Measurements from ENCODE around the gene PPP1R1C. TPM values are rescaled to one million over a fixed set of nuclear protein-coding genes. Genes with fewer than 3 reads are reported as not detected.

The PPP1R1C gene
- total RNA-seq, 2 experiments from 2014 or later = not detected

DNA sequence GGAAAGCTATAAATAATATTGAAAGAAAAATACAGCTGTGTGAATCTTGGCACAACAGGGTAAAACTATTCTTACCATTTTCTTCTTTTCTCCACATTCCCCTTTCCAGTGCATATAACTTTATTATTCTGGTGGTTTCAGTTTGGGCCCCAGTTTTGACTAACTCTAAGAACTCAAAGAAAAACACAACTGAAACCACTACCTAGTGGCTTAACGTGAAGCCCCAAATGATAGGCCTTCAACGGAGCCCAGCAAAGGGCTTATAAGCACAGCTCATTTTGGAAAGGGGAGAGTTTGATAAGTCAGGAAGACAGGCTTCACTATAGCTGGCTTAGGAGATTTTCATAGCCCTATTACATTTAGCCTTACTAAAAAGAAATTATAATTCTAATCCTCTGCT is 62.4 kb downstream of the PPP1R1C start:
- Mint-ChIP-seq H3K4me1 (no peaks in the 10 kb centered on the region), H3K36me3 (ENCODE audit: low read depth) (no peaks in the 10 kb centered on the region), H3K27ac (no peak overlapping the region), H3K27me3 (no peaks in the 10 kb centered on the region), H3K4me3 (no peak overlapping the region), H3K9me3 (no peaks in the 10 kb centered on the region)
- CTCF ChIA-PET = no interaction called here
- DNase-seq = no peak
- POLR2A ChIA-PET = no interaction called here

DNA sequence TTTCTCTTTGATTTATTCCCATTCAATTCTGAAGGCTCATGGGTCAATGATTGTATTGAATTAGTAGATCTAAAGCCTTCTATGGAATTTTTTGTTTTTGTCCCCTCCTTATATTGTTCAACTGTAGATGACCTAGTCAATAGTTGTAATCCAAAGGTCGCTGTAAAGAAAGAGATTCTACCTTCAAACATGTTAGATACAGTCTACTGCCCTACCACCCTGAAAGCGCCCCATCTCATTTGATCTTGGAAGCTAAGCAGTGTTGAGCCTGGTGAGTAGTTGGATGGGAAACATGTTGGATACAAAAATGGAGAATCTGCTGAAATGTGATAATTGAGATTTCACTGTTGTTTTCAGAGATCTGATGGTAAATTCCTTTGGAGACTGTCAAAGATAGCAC is 63.0 kb downstream of the PPP1R1C start:
- ChIA-PET CTCF (no interaction called here), POLR2A (no interaction called here)
- Mint-ChIP-seq H3K27me3 (peaks cover 2% of the 10 kb centered on the region), H3K4me1 (no peaks in the 10 kb centered on the region), H3K27ac (no peak overlapping the region), H3K4me3 (no peak overlapping the region), H3K9me3 (no peaks in the 10 kb centered on the region), H3K36me3 (ENCODE audit: low read depth) (no peaks in the 10 kb centered on the region)
- DNase-seq = no peak

DNA sequence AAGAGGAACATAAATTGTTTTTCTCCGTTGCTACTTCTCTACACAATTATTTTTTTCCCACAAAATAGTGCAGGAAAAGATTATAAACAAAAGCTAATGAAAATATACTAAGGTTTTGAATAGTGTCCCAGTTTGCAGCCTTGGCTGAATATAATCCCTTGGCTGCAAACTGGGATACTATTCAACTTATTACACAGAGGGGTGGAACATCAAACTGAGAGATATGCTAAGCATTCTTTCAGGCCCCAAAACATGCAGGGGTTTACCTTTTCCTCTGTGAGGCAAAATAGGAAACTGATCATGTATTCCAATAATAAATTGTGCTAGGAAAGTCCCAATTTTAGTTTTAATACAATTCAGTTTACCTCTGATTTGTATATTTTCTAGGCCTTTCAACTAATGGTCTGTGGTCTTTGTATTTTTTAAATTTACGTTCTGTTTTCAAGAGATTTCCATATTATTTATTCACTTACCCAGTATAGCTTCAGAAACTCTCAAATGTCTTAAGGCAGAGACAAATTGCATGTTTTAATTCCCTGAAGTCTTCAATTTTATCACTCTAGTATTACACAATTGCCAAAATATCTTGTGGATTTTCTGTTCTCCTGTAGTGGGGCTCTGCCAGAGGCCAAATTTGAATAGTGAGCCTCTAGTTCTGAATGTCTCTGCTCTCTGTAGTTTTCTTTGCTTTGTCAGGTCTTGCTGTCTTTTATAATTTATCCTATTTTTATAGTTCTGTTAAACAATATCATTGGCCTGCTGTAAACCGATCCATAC is 63.9 kb downstream of the PPP1R1C start:
- Mint-ChIP-seq H3K36me3 (ENCODE audit: low read depth) (no peaks in the 10 kb centered on the region), H3K4me1 (no peaks in the 10 kb centered on the region), H3K9me3 (no peaks in the 10 kb centered on the region), H3K27me3 (peaks cover 2% of the 10 kb centered on the region), H3K27ac (no peak overlapping the region), H3K4me3 (no peak overlapping the region)
- CTCF ChIA-PET = interaction anchor here (0.7 kb wide), 1 partner anchor 160 kb away, joined by 3 read pairs; no protein-coding TSS in a partner anchor
- POLR2A ChIA-PET = no interaction called here
- no peak for DNase-seq

DNA sequence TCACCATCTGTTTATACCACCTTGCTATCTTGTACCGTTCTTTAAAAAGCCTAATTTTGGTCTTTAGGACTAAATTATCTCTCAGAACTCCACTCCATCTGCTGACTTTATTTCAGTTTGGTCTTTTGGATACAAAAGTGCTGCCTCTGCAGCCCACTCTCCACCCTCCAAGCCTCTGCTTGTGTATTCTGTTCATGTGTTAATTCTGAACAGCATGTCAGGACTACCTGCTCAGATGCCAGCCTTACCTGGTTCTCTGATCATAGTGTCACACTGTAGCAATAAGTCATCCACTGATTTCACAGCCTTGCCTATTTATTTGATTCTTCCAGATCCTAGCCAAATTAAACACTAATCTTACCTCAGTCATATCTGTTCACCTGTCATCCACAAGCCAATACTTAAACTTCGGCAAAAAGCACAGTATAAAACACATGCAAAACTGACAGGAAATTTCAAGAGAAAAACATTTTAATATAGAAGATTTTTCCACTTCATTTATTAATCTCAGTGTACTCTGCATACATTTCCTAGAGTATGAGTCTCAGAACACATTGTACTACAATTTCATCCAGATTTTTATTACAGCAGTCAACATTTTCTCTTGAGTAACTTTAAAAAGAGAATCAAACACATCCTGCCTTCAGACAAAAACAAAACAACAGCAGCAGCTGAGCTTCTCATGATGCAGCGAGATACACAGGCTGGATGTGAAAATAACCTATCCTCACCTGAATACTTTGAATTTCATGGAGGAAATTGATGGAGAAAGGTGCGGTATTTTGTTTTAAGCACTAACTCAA is 64.9 kb downstream of the PPP1R1C start:
- Mint-ChIP-seq H3K4me1 (no peaks in the 10 kb centered on the region), H3K27me3 (peaks cover 2% of the 10 kb centered on the region), H3K27ac (no peak overlapping the region), H3K4me3 (no peak overlapping the region), H3K9me3 (no peaks in the 10 kb centered on the region), H3K36me3 (ENCODE audit: low read depth) (no peaks in the 10 kb centered on the region)
- ChIA-PET CTCF (no interaction called here), POLR2A (no interaction called here)
- DNase-seq = no peak

DNA sequence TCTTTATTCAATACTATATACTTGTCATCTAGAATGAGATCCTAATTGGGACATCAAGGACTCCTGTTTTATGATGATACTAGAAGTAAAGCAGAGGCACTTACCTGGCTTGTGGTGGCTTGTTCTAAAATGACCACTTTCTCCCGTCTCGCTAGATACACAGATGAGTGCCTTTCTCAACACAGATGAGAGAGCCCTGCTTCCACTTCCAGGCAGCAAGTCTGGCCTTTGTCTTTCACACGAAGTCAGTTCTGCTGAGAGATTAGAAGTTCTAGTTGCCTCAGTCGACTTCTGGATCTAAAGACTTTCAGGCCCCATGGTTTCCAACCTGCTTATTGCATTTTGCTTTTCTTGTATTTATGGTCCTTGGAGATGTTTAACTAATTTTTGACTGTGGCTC is 70.3 kb downstream of the PPP1R1C start:
- H3K27ac Mint-ChIP-seq = no peak overlapping the region
- H3K9me3 Mint-ChIP-seq = no peaks in the 10 kb centered on the region
- CTCF ChIA-PET = no interaction called here
- no peaks in the 10 kb centered on the region for H3K36me3 Mint-ChIP-seq (ENCODE audit: low read depth)
- no peak for DNase-seq
- peaks cover 18% of the 10 kb centered on the region for H3K27me3 Mint-ChIP-seq
- no peaks in the 10 kb centered on the region for H3K4me1 Mint-ChIP-seq
- POLR2A ChIA-PET = no interaction called here
- no peak overlapping the region for H3K4me3 Mint-ChIP-seq

DNA sequence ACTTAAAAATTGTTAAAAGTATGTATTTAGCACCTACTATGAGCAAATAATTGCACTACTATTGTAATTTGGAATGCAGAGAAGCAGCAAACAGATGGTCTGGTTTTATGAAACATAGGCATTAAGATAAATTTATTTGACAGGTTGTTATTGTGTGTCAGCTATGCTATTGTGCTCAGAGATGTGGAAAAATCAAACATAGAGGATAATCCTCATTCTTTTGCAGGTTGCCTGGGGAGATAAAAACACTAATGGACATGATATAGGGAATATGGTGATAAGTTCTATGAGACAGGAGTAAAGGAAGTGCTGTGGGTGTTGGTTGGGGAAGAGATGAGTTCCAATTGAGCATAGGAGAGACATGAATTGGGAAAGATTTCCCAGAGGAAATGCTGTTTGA is 71.3 kb downstream of the PPP1R1C start:
- Mint-ChIP-seq H3K4me1 (no peaks in the 10 kb centered on the region), H3K27me3 (peaks cover 18% of the 10 kb centered on the region), H3K9me3 (no peaks in the 10 kb centered on the region), H3K27ac (no peak overlapping the region), H3K4me3 (no peak overlapping the region), H3K36me3 (ENCODE audit: low read depth) (no peaks in the 10 kb centered on the region)
- DNase-seq = no peak
- ChIA-PET CTCF (no interaction called here), POLR2A (no interaction called here)

DNA sequence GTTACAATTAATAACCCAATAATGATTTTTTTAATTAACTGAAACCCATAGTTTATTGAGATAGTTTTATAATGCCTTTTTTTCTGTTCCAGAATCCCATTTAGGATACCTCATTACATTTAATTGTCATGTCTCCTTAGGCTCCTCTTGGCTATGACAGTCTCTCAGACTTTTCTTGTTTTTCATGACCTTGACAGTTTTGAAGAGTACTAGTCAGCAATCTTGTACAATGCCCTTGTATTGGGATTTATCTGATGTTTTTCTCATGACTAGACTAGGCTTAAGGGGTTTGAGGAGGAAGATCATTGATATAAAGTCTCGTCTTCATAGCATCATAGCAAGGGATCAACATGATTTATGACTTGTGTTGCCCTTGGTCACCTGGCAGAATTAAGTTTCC is 72.4 kb downstream of the PPP1R1C start:
- no peak for DNase-seq
- ChIA-PET CTCF (no interaction called here), POLR2A (no interaction called here)
- H3K27me3 Mint-ChIP-seq = peaks cover 18% of the 10 kb centered on the region
- no peaks in the 10 kb centered on the region for H3K4me1 Mint-ChIP-seq
- H3K27ac Mint-ChIP-seq = no peak overlapping the region
- H3K9me3 Mint-ChIP-seq = no peaks in the 10 kb centered on the region
- H3K36me3 Mint-ChIP-seq (ENCODE audit: low read depth) = no peaks in the 10 kb centered on the region
- H3K4me3 Mint-ChIP-seq = no peak overlapping the region

DNA sequence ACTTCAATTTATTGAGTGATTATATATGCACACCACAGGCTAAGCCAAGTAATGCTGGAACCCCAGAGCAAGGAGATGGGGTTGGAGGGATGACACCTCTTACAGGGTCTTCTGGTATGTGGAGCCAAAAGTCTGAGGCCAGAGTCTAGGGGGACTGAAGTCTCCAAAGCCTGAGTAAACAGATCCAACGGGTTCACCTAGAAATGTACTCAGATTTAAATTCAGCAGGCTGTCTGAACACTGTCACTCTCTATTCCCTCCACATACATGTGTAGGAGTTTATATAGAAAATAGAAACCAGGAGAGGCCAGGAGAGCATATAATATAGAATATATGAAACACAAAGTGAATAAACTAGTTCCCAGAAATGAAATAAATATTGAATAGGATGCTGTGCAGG is 76.1 kb downstream of the PPP1R1C start:
- no peak overlapping the region for H3K4me3 Mint-ChIP-seq
- no peak for DNase-seq
- no peak overlapping the region for H3K27ac Mint-ChIP-seq
- H3K9me3 Mint-ChIP-seq = no peaks in the 10 kb centered on the region
- POLR2A ChIA-PET = no interaction called here
- peaks cover 15% of the 10 kb centered on the region for H3K27me3 Mint-ChIP-seq
- H3K36me3 Mint-ChIP-seq (ENCODE audit: low read depth) = no peaks in the 10 kb centered on the region
- no peaks in the 10 kb centered on the region for H3K4me1 Mint-ChIP-seq
- CTCF ChIA-PET = no interaction called here

DNA sequence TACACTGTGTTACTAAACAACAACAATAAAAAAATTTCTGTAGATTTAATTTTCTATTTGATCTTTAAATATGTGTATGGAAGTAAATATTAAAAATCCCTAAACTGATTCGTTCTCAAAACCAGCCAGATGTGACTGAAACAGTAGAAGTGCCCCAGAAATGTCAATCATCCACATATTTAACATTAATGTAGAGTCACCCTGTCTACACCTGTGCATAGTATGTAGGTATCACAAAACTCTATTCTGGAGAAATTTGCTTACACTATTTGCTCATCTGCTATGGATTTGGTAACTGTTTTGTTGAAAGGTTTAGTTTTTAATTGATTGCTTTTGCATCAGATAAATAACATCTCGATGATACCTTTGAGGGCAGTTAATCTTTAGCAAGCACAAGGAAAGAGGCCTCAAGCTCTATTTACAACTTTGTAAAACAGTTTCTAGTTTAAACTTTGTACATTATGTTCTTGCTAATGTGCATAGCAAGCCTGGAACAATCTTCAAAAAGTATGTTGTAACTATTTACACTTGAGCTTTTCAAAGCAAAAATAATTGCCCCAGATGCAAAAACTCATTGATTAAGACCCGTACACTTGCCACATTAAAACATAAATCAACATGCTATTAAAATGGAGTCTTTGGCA is 76.8 kb downstream of the PPP1R1C start:
- Mint-ChIP-seq H3K4me1 (no peaks in the 10 kb centered on the region), H3K4me3 (no peak overlapping the region), H3K36me3 (ENCODE audit: low read depth) (no peaks in the 10 kb centered on the region), H3K9me3 (no peaks in the 10 kb centered on the region), H3K27ac (no peak overlapping the region), H3K27me3 (peaks cover 11% of the 10 kb centered on the region)
- DNase-seq = no peak
- ChIA-PET POLR2A (no interaction called here), CTCF (no interaction called here)

DNA sequence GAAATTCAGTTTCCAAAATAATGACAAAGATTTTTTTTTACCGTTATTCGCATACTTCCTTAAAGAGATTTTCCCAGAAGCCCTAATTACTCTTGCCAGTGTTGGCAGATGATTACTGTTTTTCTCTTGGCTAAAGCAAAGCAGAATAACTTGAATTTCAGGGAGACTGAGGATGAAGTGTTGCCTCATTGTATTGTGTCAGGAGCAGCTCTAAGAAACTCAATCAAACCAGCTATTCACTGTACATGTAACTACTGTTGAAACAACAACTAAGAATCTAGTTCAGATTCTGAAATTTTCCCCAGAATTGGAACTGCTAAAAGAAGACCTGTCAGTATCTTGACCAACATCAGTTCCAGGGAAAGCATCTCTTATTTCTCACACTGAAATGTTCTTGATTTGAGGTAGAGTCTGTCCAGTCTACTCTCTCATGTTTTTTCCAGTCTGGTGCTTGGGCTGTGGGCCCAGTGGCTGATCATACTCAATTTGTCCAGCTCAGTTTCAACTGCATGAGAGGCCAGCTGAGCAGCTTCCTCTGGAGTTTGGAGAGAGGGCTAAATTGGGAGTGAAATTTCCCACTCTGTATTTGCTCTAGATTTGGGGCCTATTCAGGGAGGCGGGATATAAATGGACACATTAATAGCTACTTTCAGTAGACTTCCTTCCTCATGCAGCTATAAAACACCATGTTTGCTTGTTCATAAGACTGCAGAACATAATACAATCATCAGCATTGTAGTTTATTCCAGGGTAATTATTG is 78.5 kb downstream of the PPP1R1C start:
- H3K9me3 Mint-ChIP-seq = no peaks in the 10 kb centered on the region
- CTCF ChIA-PET = interaction anchor here (1.8 kb wide), 1 partner anchor 13 kb away, joined by 5 read pairs; no protein-coding TSS in a partner anchor
- H3K4me3 Mint-ChIP-seq = no peak overlapping the region
- DNase-seq = no peak
- H3K4me1 Mint-ChIP-seq = no peaks in the 10 kb centered on the region
- POLR2A ChIA-PET = no interaction called here
- peaks cover 12% of the 10 kb centered on the region for H3K27me3 Mint-ChIP-seq
- H3K27ac Mint-ChIP-seq = no peak overlapping the region
- no peaks in the 10 kb centered on the region for H3K36me3 Mint-ChIP-seq (ENCODE audit: low read depth)

DNA sequence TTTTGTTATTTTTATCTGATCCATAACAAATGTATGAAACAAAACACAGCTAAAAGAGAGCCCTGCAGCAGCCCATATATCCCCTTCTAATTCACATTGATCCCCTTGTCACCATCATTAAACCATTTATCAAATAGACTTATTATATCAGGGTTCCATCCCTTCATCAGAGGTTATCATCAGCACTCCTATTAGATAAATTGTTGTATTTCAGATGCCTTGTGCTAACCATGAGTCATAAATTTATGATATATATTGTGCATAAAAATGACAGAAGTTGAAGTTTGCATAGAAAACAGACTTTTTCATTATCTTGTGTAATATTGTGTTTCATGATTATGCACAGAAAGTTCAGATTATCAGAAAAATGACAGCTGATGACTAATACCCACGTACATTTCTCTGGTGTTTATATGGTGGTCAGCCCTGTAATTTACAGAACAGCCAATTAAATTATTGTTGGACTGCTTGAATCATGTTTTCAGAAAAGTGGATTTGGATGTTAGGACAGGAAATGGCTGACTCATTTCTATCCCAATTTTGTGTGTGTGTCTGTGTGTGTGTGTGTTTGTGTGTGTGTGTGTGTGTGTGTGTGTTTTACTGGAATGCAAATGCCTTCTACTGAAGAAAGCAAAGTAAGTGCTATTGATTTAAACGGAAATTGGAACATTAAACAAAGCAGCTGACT is 80.9 kb downstream of the PPP1R1C start:
- Mint-ChIP-seq H3K27me3 (peaks cover 10% of the 10 kb centered on the region), H3K36me3 (ENCODE audit: low read depth) (no peaks in the 10 kb centered on the region), H3K27ac (no peak overlapping the region), H3K4me3 (no peak overlapping the region), H3K4me1 (no peaks in the 10 kb centered on the region), H3K9me3 (no peaks in the 10 kb centered on the region)
- ChIA-PET CTCF (interaction anchor here (1.0 to 1.4 kb wide), 2 partner anchors 8 to 11 kb away, joined by 3 to 7 read pairs; no protein-coding TSS in a partner anchor), POLR2A (no interaction called here)
- DNase-seq = no peak

DNA sequence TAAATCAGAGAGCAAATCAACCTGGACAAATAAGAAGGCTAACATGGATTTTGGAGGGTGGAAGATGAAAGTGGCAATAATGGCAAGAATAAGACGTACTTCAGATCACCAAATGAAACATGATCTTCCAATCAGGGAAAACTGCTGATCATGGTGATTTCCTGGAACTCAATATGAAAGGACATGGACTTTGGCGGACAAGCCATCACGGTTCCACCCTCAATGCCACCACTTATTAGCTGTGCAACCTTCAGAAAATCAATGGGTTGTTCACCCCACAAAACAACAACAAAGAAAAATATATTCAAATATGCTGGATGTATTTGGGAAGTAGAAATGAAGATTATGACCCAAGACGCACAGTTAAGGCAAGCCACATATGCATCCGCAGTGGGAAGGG is 81.7 kb downstream of the PPP1R1C start:
- no peaks in the 10 kb centered on the region for H3K9me3 Mint-ChIP-seq
- no peak overlapping the region for H3K27ac Mint-ChIP-seq
- H3K4me1 Mint-ChIP-seq = no peaks in the 10 kb centered on the region
- H3K4me3 Mint-ChIP-seq = no peak overlapping the region
- peaks cover 10% of the 10 kb centered on the region for H3K27me3 Mint-ChIP-seq
- POLR2A ChIA-PET = no interaction called here
- no peak for DNase-seq
- CTCF ChIA-PET = no interaction called here
- no peaks in the 10 kb centered on the region for H3K36me3 Mint-ChIP-seq (ENCODE audit: low read depth)

DNA sequence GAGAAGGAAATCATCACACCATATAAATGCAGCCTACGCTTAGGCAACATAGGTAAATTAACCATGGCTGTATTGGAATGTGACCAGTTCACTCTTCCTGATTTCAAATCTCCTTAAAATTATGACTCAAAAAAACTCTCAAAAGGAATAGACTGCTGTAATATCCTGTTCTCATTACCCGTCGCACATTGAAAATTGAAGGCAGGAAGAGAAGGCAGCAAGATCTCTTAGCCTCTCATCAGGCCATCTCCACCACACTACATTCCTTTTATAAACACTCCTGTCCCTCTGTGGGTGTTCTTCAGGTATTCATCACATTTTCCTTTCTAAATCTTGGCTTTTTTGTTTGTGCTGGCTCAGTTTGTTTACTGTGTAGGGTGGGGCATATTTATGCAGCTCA is 83.2 kb downstream of the PPP1R1C start:
- no peak overlapping the region for H3K4me3 Mint-ChIP-seq
- H3K27me3 Mint-ChIP-seq = peaks cover 13% of the 10 kb centered on the region
- no peaks in the 10 kb centered on the region for H3K9me3 Mint-ChIP-seq
- H3K27ac Mint-ChIP-seq = no peak overlapping the region
- no peaks in the 10 kb centered on the region for H3K36me3 Mint-ChIP-seq (ENCODE audit: low read depth)
- ChIA-PET POLR2A (no interaction called here), CTCF (no interaction called here)
- DNase-seq = no peak
- no peaks in the 10 kb centered on the region for H3K4me1 Mint-ChIP-seq
